Right atrium auricular region (tissue), 2 donors: ENCODE measurements around the gene ADTRP. TPM values are rescaled to one million over a fixed set of nuclear protein-coding genes. Genes with fewer than 3 reads are reported as not detected.
A peak's percentile ranks its signal among the peaks of the same experiment; 100 is the strongest.

Experiments
- DNase-seq: peaks from one replicate; pipeline ENCODE4 v3.0.0-alpha.2; 2019; ENCODE audit warnings: low spot score
- H3K27ac ChIP-seq, 2 donors: fragments of 200-600 bp; sonication (generic); 1 replicate in 1 of 2; 2 replicates in 1 of 2; pipeline ENCODE4 v1.5.1; 2016 to 2019
- H3K27me3 ChIP-seq, 2 donors: fragments of 200-600 bp; sonication (generic); one replicate each; pipeline versions ENCODE4 v1.5.1 to v1.6.0; 2017 to 2019
- H3K36me3 ChIP-seq: fragments of 200-600 bp; sonication (generic); one replicate; pipeline ENCODE4 v1.5.1; 2016
- H3K4me1 ChIP-seq, 2 donors: fragments of 200-600 bp; sonication (generic); one replicate each; pipeline versions ENCODE4 v1.5.1 to v1.6.0; 2017 to 2019
- H3K4me3 ChIP-seq, 2 donors: fragments of 200-600 bp; sonication (generic); 1 replicate in 1 of 2; 2 replicates in 1 of 2; pipeline ENCODE4 v1.5.1; 2017 to 2019; ENCODE audit warnings: mild to moderate bottlenecking in 1 of 2, moderate library complexity in 1 of 2
- H3K9me3 ChIP-seq, 2 donors: fragments of 200-600 bp; sonication (generic); one replicate each; pipeline ENCODE4 v1.5.1; 2019
- CTCF ChIP-seq, 2 donors: fragments of 200-600 bp; sonication (generic); IDR thresholded peaks; one replicate each; pipeline ENCODE4 v1.5.1; 2019; ENCODE audit warnings: antibody characterized with exemption in 2 of 2
- total RNA-seq, 2 donors: library from RNA; depleted of rRNA; stranded (reverse); fragments of >200 nt; gene quantifications; one replicate each; pipeline ENCODE4 v1.1.0, GENCODE V29; 2016

The ADTRP gene
- total RNA-seq, 2 donors from 2014 or later, result not detected

- H3K4me1 ChIP-seq, result no peaks in the 10 kb centered on the region
- no peak overlapping the region for H3K4me3 ChIP-seq
- no peak for TF ChIP-seq CTCF (IDR thresholded peaks at IDR 0.05)
- H3K9me3 ChIP-seq, result peaks cover 0 to 3% of the 10 kb centered on the region in 2 donors
- no peaks in the 10 kb centered on the region for H3K27me3 ChIP-seq
- DNase-seq, result no peak
- H3K27ac ChIP-seq, result no peak overlapping the region
- H3K36me3 ChIP-seq, result no peaks in the 10 kb centered on the region
These were observed 26.2 kb downstream of the ADTRP start for GRCh38 chr6:11752360-11752759.

- no peaks in the 10 kb centered on the region for H3K36me3 ChIP-seq
- H3K9me3 ChIP-seq, result no peaks in the 10 kb centered on the region
- TF ChIP-seq CTCF (IDR thresholded peaks at IDR 0.05), result no peak
- no peaks in the 10 kb centered on the region for H3K27me3 ChIP-seq
- H3K27ac ChIP-seq, result no peak overlapping the region
- no peak for DNase-seq
- H3K4me3 ChIP-seq, result no peak overlapping the region
- no peaks in the 10 kb centered on the region for H3K4me1 ChIP-seq
These were observed 27.9 kb downstream of the ADTRP start for GRCh38 chr6:11750682-11751081.

- H3K4me3 ChIP-seq, result no peak overlapping the region
- no peaks in the 10 kb centered on the region for H3K27me3 ChIP-seq
- DNase-seq, result no peak
- no peaks in the 10 kb centered on the region for H3K36me3 ChIP-seq
- H3K27ac ChIP-seq, result no peak overlapping the region
- H3K9me3 ChIP-seq, result no peaks in the 10 kb centered on the region
- H3K4me1 ChIP-seq, result no peaks in the 10 kb centered on the region
- no peak for TF ChIP-seq CTCF (IDR thresholded peaks at IDR 0.05)
These were observed 29.9 kb downstream of the ADTRP start for GRCh38 chr6:11748591-11749210.

GRCh38 chr6:11747021-11747420 lies 31.6 kb downstream of the ADTRP start:
- Histone ChIP-seq H3K27ac (no peak overlapping the region), H3K4me3 (no peak overlapping the region), H3K4me1 (peaks cover 0 to 6% of the 10 kb centered on the region in 2 donors), H3K9me3 (no peaks in the 10 kb centered on the region), H3K36me3 (no peaks in the 10 kb centered on the region), H3K27me3 (no peaks in the 10 kb centered on the region)
- TF ChIP-seq CTCF (IDR thresholded peaks at IDR 0.05), result no peak
- DNase-seq, result no peak

- peak overlapping the region; percentile 40 to 57 for H3K27ac ChIP-seq
- no peaks in the 10 kb centered on the region for H3K27me3 ChIP-seq
- H3K4me1 ChIP-seq, result peaks cover 0 to 6% of the 10 kb centered on the region in 2 donors
- H3K9me3 ChIP-seq, result no peaks in the 10 kb centered on the region
- DNase-seq, result peak; percentile 87
- no peak overlapping the region for H3K4me3 ChIP-seq
- no peak for TF ChIP-seq CTCF (IDR thresholded peaks at IDR 0.05)
- H3K36me3 ChIP-seq, result no peaks in the 10 kb centered on the region
These were observed 33.9 kb downstream of the ADTRP start for GRCh38 chr6:11744753-11745152.

GRCh38 chr6:11744101-11744500 lies 34.5 kb downstream of the ADTRP start:
- Histone ChIP-seq H3K4me3 (no peak overlapping the region), H3K9me3 (no peaks in the 10 kb centered on the region), H3K27me3 (no peaks in the 10 kb centered on the region), H3K27ac (peak overlapping the region; percentile 38 to 57), H3K36me3 (no peaks in the 10 kb centered on the region), H3K4me1 (peaks cover 0 to 6% of the 10 kb centered on the region in 2 donors)
- DNase-seq, result no peak
- no peak for TF ChIP-seq CTCF (IDR thresholded peaks at IDR 0.05)
